Stimulated activated CD8-positive, alpha-beta memory T cell treated with anti-CD3 and anti-CD28 coated beads, Interleukin-4, amount 100 ng/mL, for 48 hours (primary cell): ENCODE results near the gene SYCN.

Source experiments
- DNase-seq: peaks from one replicate; pipeline ENCODE4 v3.0.0-alpha.2; 2020

Gene SYCN

GRCh38 chr19:39192846-39193245, 11.2 kb downstream of the SYCN start:
- DNase-seq, result no peak

DNA sequence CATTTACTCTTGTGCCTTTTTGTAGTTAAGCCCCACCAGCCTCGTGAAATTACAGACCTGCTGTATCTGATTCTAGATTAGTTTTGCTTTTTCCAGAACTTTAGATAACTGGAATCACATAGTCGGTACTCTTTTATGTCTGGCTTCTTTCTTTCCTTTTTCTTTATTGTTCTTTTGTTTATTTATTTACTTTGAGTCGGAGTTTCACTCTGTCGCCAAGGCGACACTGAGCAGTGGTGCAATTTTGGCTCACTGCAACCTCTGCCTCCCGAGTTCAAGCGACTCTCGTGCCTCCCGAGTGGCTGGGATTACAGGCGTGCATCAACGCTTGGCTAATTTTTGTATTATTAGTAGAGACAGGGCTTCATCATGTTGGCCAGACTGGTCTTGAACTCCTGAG, 13.3 kb downstream of the SYCN start:
- no peak for DNase-seq

- no peak for DNase-seq
These were observed 15.1 kb downstream of the SYCN start for GRCh38 chr19:39188960-39189359.

GRCh38 chr19:39187552-39187943, 16.5 kb downstream of the SYCN start:
- no peak for DNase-seq

DNA sequence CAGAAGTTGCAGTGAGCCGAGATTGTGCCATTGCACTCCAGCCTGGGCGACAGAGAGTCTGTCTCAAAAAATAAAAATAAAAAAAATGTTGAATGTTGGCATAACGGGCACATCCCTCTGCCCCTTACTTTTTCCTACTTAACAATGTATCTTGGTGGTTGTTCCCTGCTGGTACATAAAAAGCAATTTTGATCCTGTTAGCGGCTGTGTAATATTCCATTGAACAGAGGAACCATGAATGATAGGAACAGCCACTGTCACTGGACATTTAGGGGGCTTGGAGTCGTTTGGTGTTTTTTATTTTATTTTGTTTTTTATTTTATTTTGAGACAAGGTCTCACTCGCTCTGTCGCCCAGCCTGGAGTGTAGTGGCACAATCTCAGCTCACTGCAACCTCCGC, 17.7 kb downstream of the SYCN start:
- DNase-seq, result no peak

GRCh38 chr19:39183104-39183503, 21.0 kb downstream of the SYCN start:
- DNase-seq, result no peak

GRCh38 chr19:39182174-39182505, 21.9 kb downstream of the SYCN start:
- no peak for DNase-seq

DNA sequence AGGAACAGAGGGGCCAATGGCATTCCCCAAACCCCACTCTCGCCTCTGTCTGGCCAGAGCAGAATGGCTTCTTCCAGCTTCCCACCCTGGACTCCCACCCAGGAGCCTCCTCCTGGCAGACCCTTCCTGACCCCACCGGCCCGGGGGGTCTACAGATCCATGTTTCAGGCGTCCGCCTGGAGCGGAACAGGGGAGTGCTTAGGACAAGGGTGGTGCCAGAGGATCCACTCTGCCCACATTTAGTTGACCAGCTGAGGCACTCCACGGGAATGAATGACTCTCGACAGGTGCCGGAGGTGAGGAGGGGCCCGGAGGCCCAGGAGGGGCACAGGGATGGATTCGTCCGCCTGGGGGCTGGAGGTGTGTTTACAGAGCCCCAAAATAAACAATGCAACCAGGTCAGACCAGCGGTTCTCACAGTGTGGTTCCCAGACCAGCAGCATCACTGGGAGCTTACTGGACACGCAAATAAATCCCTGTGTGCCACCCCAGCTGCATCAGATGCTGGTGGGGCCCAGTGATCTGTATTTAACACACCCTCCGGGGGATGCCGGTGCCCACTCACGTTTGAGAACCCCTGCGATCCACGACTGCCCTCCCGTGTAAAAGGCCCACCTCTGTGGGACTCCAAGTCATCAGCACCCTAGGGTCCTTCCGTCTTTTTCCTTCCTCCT, 22.4 kb downstream of the SYCN start:
- DNase-seq, result no peak

DNA sequence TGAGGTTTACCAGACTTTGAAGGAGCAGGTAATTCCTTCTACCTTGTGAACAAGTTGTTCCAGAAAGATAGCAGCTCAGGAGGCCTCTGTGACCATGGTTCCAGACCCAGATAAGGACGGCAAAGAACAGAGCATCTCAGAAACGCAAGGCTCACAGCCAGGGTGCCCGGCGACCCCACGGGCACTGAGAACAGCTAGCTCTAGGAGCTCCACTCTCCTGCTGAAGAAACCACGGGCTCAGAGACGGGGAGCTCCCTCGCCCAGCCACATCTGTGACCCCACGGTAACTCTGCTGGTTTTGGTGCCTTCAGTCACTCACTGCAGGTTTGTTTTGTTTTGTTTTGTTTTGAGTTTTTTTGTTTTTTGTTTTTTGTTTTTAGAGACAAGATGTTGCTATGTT, 23.3 kb downstream of the SYCN start:
- DNase-seq, result no peak

DNA sequence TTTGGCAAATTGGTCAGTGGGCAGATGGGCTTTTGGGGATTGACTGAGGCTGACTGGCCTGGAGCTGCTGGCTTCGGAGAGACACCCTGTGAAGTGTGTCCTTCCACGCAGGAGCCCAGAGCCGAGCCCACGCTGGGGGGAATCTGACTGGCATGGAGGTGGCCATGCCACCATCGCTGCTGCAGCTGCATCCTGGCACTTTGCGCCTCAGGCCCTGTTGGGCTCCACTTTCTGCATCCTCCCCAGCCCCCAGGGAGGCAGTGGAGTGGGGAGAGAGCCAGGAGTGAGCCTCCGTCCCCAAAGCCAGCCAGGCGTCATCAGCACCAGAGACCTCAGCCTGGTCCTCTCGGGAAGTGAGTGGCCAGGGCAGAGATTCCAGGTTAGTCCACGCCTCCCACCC, 24.3 kb downstream of the SYCN start:
- DNase-seq, result no peak

- no peak for DNase-seq
These were observed 25.6 kb downstream of the SYCN start for GRCh38 chr19:39178296-39179006.

DNA sequence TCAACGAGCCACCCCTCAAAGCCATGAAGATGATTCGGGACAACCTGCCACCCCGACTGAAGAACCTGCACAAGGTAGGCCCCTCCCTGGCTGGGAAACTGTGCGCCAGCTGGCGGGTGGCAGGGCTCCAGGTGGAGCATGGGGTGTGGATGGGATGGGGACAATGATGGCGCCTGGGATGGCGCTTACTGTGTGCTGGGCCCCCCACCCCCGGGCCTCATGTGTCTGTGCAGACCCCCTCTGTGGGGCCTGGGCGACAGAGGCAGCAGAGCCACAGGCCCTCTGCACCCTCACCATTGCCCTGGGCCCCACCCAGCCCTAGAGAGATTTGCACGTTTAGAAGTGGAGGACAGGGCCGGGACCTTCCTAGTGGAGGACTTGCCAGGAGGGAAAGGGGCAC, 26.3 kb downstream of the SYCN start:
- DNase-seq, result no peak

DNA sequence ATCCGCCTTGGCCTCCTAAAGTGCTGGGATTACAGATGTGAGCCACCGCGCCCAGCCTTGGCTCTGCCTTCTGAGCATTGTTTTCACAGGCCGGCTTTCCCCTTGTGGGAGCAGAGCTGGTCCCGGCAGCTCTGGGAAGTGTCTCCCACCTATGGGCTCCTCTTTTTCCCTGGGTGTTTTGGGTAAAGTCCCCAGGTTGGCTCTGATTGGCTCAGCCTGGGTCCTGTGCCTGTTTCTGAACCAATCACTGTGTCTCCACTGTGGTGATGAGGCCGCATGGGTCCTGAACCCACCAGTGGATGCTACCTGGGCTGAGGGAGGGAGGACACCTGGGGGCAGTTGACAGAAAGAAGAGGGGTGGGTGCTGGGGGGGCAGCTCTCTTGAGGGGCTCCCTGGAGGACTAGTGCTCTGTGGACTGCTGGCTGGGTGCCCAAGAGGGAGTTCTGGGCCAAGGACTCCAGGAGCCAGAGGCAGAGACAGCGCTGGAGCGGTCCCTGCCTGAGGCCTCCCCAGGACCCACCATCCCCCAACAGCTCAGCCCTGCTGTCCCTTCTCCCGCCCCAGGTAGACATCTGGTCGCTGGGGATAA, 26.9 kb downstream of the SYCN start:
- DNase-seq, result no peak

DNA sequence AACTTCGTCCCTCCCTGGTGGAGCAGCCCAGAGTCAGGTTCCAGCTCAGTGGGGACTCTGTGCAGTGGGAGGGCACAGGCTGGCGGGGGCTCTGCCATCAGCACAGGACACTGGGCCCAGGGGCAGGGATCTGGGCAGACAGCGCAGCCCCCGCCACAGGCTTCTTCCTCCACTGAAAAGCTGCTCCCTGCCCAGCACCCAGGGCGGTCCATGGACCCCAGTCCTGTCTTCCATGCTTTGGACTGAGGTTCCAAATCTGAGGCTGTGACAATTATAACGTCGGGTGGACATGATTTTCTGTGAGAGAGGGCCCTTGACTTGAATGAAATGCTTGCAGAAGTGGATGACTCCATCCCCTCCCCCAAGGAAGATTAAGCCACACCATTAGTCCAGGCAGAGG, 28.5 kb downstream of the SYCN start:
- DNase-seq, result no peak

DNA sequence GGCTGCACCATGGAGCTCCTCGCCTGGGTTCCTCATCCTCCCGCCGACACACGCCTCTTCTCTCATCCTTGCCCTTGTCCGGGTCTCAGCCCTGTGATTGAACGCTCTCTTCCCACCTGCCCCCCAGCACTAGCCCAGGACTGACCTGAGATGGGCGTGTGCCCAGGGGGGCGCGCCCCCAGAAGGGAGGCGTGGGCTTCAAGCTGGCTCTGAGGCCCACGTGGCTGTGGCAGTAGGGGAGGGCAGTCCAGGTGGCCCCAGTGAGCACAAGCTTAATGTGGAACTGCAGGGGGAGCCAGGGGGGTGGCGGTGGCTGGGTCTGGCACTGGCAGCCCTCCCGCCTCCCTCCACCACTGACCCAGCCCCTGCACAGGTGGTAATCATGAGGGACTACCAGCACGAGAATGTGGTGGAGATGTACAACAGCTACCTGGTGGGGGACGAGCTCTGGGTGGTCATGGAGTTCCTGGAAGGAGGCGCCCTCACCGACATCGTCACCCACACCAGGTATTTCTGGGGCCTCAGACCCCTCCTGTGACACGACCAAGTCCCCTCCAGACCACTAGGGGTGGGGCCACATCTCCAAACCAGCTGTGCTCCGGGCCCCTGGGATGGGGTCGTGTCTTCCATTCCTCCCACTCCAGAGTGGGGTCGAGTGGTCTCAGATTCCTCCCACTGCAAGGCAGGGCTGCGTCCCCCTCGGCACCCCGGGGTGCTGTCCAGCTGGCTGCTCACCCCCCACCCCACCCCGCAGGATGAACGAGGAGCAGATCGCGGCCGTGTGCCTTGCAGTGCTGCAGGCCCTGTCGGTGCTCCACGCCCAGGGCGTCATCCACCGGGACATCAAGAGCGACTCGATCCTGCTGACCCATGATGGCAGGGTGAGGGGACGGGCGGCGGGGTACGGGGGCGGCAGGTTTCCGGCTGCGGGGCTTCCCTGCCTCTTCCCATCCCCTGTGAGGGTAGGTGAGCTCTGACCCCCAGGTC, 29.2 kb downstream of the SYCN start:
- DNase-seq, result no peak

DNA sequence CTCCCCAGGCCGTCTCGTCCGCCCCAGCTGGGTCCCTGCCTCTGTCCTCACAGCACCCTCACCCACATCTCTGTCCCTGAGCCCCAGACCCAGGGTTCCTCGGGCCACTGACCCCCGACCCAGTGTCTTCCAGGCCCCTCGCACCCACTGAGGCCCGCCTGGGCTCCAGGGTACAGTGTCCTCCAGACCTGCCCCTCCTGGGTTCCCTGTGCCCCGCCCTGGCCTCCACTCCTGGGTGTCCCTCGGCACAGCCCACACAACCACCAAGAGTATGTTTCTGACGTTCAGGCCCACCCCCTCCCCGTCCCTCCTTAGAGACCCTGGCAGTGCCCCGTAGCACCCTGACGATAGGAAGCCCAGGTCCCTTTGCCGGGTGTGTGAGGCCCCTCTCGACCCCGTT, 29.9 kb downstream of the SYCN start:
- no peak for DNase-seq

- DNase-seq, result no peak
These were observed 30.5 kb downstream of the SYCN start for GRCh38 chr19:39173502-39173991.

GRCh38 chr19:39172700-39173501, 31.2 kb downstream of the SYCN start:
- no peak for DNase-seq

GRCh38 chr19:39171479-39172465, 32.3 kb downstream of the SYCN start:
- no peak for DNase-seq

DNA sequence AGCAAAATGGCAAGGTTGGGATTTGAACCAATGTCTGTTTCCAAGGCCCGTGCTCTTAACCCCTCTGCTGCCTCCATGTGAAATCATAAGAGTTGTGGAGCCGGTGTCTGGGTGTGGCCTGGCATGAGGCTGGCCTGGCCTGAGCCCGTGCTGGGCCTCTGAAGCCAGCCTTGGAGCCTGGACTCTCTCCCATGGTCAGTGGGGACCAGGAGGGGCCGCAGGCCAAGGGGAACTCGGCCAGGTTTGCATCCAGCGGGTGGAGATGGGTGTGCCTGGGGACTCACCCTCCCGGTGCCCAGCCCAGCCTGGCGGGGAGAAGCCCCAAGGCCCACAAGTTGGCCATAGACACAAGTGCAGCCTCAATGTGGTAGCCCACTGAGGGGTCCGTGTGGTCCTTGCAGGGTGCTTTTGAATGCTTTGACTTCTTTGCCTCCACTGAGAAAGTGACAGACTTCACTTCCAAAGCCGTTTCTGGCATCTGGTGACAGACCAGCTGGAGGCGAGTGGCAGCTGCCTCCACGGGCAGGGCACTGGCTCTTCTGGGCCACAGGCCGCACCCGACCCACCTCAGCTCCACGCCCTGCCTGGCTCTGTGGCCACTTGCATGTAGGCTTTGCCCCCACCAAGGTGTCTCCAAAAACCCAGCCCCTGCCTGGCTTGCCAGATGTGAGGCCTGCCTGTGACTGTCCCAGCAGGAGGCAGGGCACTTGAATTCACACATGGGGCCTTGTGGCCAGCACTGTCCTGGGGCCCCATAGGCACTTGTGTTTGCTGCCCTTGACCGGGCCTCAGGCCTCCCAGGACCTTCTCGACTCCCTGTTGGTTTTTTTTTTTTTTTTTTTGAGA, 33.5 kb downstream of the SYCN start:
- DNase-seq, result no peak
